ENCODE measurements around the gene IGSF3. TPM values are rescaled to one million over a fixed set of nuclear protein-coding genes. Genes with fewer than 3 reads are reported as not detected.

The IGSF3 gene
- total and polyA plus RNA-seq, 2 of the 13 experiments (the other 11 are each of a cell fraction or from before 2014, with no cell fraction given): 0.11 to 0.16 TPM

GRCh38 chr1:116693759-116694480 lies 26.4 kb upstream of the IGSF3 start:
- POLR2A ChIA-PET: no interaction called here
- DNase-seq (ENCODE audit: low spot score): no peak
- Histone ChIP-seq H3K9me3 (ENCODE audit: low read length) (no peaks in the 10 kb centered on the region), H2AFZ (ENCODE audit: low read length) (no peak overlapping the region), H3K9ac (ENCODE audit: insufficient read depth, low read depth, low read length) (no peak overlapping the region), H3K4me2 (ENCODE audit: low read depth, low read length) (no peak overlapping the region), H3K4me1 (ENCODE audit: insufficient read depth, low read length) (peaks cover 9% of the 10 kb centered on the region), H3K4me3 (replicated peaks in 1 of 3; ENCODE audit: insufficient read depth in 1 of 3, low read depth in 2 of 3, low read length in 3 of 3) (no peak overlapping the region), H3K27ac (ENCODE audit: extremely low read length, insufficient read depth, low read length) (no peak overlapping the region), H3K36me3 (replicated peaks in 1 of 2; ENCODE audit: control insufficient read depth in 1 of 2, insufficient read depth in 2 of 2, low read length in 2 of 2) (no peaks in the 10 kb centered on the region), H3K27me3 (ENCODE audit: control insufficient read depth in 1 of 2, insufficient read depth in 2 of 2, low read length in 2 of 2) (no peaks in the 10 kb centered on the region; a peak in 1 of 5 replicates), H3K79me2 (ENCODE audit: insufficient read depth, low read length) (no peaks in the 10 kb centered on the region), H4K20me1 (ENCODE audit: insufficient read depth, low read length) (no peaks in the 10 kb centered on the region)
- no TSS peak for BruUV-seq (replicated peaks)
- CTCF ChIA-PET (ENCODE audit: low intra/inter-chr PET ratio, low total read pairs): no interaction called here
- in situ Hi-C loops (cut with HindIII; ENCODE audit: extremely low pct_ligation_motif_present, low pct_unique_long_range_greater_than_20kb): no loop called here
- 57% methylated on average over 3 of the region's 5 CpGs for WGBS (ENCODE audit: low lambda C conversion rate)
- intact Hi-C loops (cut with micrococcal nuclease; ENCODE audit: unreplicated experiment): no loop called here
- no peak for FAIRE-seq
- TF ChIP-seq ZNF20 (CRISPR knock-in tag; IDR thresholded peaks at IDR 0.05): no peak
- no peak for TF ChIP-seq ATF4 (CRISPR knock-in tag; IDR thresholded peaks at IDR 0.05)
- TF ChIP-seq ZNF235 (CRISPR knock-in tag; IDR thresholded peaks at IDR 0.05; ENCODE audit: borderline replicate concordance): no peak
- TF ChIP-seq SIN3A (IDR thresholded peaks at IDR 0.05; ENCODE audit: borderline replicate concordance, low read depth, low read length): no peak
- TF ChIP-seq ZNF275 (CRISPR knock-in tag; IDR thresholded peaks at IDR 0.05; ENCODE audit: borderline replicate concordance): no peak
- TF ChIP-seq ZNF430 (CRISPR knock-in tag; IDR thresholded peaks at IDR 0.05): no peak
- TF ChIP-seq ZSCAN29 (CRISPR knock-in tag; conservative IDR thresholded peaks at IDR 0.05): no peak
- TF ChIP-seq NFRKB (IDR thresholded peaks at IDR 0.05): no peak
- TF ChIP-seq ZGPAT (CRISPR knock-in tag; IDR thresholded peaks at IDR 0.05): no peak
- no peak for TF ChIP-seq ZNF580 (CRISPR knock-in tag; IDR thresholded peaks at IDR 0.05; ENCODE audit: borderline replicate concordance, low read depth)
- no peak for TF ChIP-seq ZNF329 (CRISPR knock-in tag; IDR thresholded peaks at IDR 0.05; ENCODE audit: low read depth)
- no peak for TF ChIP-seq ZFP41 (CRISPR knock-in tag; IDR thresholded peaks at IDR 0.05; ENCODE audit: borderline replicate concordance)
- no peak for TF ChIP-seq FOXA1 (IDR thresholded peaks at IDR 0.05)
- TF ChIP-seq FOXA1 (CRISPR knock-in tag; IDR thresholded peaks at IDR 0.05): no peak
- TF ChIP-seq CREB3 (CRISPR knock-in tag; IDR thresholded peaks at IDR 0.05): no peak
- TF ChIP-seq ZNF710 (CRISPR knock-in tag; IDR thresholded peaks at IDR 0.05; ENCODE audit: borderline replicate concordance): no peak
- TF ChIP-seq KLF11 (CRISPR knock-in tag; IDR thresholded peaks at IDR 0.05): no peak
- no peak for ATAC-seq
